GM21717 (cell line): ENCODE results near the gene DENND1B.

Experiments
- ATAC-seq: cut with Tn5 transposase; IDR thresholded peaks from one replicate; pipeline ENCODE4 v1.9.1; 2021; ENCODE audit warnings: mild to moderate bottlenecking, moderate library complexity; ENCODE audit not compliant: unreplicated experiment

The DENND1B gene

DNA sequence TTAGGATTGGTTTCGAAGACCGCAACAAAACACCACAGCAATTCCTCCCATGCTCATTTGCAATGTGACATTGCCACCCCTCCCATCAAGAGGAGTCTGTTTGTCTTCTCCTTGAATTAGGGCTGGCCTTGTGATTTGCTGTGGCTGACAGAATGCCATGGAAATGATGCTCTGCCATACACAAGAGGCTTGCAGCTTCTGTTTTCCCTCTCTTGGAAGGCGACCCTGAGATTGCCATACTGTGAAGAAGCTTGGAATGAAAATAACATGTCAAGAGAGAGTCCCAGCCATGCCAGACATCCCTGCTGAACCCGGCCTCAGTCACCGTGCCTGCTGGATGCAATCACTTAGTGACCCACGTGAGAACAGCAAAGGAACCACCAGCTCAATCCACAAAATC, 294.8 kb downstream of the DENND1B start:
- no peak for ATAC-seq

DNA sequence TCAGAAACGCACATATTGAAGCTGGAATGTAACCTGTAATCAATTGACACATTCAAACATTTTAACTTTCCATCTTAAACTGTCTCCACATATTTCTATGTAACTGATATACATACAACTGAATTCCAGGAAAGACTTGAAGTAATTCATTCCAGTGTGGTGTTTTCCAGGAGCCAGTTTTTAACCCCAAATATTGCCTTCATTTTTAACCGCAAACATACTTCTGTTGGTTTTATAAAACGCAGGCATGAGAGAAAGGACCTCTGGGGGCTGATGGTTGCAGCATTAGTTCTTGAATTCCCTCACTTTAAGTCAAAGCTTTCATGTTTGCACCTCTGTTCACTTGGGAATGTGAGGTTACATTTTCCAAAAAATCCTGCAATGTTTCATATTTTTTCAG, 303.1 kb downstream of the DENND1B start:
- no peak for ATAC-seq

DNA sequence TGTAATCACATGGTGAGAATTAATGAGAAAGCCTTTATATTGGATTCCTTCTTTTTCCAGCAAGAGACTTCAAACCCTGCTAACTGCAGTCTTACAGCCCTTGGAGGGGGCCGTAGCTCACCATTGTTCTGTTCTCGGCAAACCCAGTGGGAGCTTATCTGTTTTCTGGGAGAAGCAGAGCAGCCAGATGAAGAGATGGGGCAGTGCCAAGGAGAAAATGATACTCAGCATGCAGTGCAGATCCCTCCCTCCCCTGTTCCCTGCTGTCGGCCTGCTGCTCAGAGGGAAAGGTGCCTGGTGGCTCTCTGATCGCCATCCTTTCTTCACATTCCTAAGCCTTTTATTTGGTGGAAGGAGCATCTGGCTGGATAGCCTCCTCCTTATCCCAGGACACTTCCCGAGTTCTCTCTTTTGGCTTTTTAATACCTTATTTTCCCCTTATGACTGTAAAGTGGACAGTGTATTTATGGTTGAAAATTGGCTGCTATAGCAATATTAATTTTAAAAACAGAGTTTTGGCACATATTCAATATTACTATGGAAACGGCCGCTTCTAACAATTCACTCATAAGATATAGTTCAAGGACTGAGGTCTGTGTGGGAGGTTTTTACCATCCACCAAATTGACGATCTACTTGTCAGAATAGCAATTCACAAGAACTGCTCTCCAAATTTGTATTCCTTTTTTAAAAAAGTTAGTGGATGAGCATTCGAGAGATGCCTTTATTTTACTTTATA, 303.9 kb downstream of the DENND1B start:
- ATAC-seq: no peak

DNA sequence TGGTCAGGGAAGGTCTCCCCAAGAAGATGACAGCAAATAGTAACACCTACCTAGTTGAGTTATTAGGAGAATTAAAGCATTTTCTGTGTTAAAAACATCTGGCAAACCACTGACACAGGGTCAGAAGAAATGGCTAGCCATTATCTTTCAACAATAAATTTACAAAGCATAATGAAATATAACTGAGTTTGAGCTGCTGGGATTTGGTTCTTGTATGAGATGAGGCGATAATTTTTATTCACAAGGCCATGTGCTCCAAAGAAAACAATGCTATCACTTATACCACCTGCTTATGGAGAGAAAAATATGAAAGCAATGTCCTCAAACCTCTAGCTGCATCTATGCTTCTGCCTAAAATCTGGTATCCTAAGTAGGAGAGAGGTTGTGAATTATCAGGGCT, 304.9 kb downstream of the DENND1B start:
- ATAC-seq: no peak

DNA sequence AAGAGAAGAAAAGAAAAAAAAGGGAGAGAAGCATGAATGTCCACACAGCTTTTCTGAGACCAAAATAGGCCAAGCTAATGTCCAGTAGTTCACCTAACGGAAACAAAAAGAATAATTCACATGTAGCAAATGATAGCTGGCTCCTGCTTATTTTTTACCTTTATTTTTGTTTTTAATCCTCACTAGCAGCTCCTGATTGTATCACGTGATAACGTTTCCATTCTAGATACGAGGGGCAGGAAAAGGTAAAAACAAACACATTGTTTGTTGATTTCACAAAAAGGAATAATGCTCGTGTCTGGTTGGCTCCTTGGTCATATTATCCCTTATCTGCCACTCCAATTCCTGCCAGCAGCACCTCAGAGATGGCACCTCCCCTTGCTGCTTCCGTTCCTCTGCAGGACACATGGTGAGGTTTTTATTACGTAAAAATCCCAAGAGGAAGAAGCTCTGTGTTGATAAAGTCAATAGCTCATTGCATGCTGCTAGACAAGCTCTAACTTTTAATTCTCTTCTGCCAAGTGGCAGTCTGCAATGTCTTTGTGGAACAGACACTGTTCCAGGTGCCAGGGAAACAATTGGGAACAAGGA, 305.6 kb downstream of the DENND1B start:
- ATAC-seq: no peak

DNA sequence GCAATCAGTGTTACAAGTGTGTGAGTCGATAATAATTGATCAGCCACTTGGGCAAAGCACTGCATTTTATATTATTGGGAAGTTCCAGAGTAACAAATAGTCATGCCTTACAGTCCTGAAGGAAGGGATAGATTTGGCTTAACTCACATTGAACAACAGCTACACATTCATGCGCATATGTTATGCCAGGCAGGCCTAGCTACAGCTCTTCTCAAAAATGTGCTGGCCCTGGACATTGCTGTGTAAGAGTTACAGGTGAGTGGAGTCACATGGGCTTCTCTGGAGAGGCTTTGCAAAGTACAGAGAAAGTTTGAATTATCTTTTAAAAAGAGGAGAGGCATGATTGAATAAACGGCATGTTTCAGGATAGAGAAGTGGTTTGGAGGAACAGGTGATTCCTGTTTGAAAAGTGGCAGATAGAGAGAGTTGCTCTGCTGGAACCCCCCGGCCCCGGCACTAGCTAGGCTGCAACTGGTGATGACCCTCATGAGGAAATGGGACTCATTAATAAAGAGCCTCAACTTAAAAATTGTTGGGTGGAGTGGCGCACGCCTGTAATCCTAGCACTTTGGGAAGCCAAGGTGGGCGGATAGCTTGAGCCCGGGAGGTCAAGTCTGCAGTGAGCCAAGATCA, 306.6 kb downstream of the DENND1B start:
- no peak for ATAC-seq

DNA sequence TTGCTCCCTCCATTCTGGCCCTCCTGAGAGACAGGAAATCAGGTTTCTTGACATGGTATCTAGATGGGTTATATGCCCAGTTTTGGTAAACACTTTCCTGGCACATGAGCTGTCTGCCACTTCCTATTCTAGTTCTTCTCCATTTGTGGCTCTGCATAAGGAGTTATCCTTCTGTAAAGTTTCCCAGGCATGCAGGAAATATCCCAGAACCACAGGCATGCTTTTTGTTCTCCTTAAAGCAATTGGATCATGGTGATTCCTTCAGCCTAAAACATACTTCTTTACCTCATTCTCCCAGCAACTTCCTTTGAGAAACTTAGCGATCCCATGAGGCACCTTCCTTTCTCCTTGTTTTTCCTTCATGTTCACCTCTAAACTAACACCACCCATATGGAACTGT, 307.4 kb downstream of the DENND1B start:
- ATAC-seq: no peak

DNA sequence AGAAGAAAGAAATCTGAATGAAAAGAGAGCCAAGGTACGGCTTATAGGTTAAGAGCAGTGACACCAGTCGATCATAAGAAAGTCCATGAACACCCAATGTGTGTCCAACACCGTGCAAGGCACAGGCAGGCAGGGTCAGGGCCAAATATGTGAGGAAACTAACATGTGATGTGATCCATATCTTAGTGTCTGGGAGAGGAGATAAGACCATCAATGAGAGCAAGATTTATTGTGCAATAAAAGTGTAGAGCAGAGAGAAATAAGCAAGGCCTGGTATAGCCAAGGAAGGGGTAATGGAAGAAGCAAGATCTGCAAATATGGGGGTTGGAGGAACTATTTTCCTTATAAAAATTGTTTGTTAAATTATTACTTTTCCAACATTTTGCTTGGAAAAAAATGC, 308.5 kb downstream of the DENND1B start:
- ATAC-seq: no peak

DNA sequence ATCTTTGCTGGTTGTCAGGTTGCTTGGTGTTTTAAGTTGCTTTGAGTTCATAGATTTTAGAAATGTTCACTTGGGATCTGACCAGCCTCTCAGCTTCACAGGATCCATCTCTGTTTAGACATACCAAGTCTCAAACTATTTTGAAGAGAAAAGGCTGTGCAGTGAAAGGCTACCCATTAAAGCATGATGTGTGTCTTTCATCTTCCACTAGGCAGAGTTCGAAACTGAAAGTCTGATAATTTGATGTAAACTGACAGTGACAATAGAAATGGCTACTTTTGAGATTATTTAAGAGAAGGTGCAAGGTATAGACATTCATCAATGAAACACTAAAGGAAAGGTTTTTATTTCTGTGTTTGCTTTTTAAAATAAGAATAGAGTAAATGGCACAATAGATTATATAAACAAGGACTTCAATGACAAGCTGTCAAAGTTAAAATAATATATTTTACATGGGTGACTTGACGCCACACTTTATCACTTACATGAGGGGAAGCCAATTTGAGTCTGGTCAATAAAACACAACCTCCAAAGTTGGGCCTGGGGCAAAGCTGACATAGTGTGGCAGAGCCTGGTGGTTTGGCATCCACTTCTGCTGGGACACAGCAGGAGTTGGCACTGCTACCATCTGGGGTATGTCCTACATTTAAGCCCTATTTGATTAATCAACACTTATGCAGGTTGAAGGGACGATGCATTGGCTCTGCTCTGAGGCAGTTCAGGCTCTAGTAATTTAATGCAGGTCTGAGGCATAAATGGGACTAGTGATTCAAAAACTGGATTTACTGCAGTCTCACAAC, 309.6 kb downstream of the DENND1B start:
- ATAC-seq: no peak

DNA sequence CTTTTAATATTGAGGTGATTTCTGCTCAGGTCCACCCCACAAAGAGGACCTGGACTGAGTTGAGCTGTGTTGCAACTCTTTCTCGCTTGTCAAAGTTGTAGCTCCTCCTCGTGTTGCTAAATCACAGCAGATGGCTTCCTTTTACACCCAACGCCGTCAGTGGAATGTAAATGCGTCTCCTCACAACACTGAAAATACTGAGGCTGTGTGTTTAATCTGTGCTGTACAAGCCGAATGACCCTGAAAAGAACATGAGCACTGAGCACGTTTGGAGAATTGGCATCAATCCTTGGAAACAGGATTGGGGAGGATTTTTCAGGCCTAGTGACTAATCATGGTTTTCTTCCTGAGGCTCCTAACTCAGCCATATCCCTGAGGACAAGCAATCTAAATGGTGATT, 311.2 kb downstream of the DENND1B start:
- no peak for ATAC-seq

DNA sequence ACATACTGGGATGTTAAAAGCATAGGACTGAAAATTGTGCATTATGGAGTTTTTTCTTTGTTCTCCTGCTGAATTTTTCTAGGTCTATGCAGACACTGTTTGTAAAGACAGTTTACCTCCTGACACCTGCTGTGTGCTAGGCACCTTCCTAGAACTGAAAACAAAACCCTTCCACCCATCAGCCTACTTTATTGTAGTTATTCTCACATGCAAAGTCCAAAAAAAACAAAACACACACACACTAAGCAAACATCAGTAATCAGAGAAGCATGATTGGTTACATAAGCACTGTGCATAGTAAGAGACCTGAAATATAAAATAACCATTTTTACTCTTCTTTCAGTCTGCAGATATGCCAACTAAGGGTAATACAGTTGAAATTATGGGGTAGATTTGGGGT, 312.1 kb downstream of the DENND1B start:
- no peak for ATAC-seq

DNA sequence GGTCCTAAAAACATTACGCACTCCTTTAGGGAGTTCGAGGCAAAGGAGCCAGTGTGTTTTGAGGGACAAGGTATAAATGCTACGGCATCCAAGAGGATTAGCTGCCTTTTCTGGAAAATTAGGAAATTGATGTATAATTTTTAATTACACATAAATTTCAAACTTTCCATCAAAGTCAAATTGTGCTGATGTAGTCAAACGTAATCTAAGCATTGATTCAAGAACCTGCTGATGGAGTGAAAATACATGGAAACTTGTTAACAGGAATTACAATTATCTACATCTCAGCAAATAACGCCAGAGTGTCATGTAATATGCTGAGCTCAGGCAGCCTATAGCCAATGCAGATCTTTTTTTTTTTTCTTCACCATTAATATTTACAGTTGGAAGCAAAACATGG, 312.7 kb downstream of the DENND1B start:
- ATAC-seq: no peak
